Epithelial cell of esophagus (primary cell): ENCODE data around the gene PHKA1.
"Not testable (repeated sequence)": the region's sequence is repeated elsewhere in the genome, so short reads cannot be mapped to it uniquely, and the experiment has no call there.

Source experiments
- DNase-seq: peaks from one replicate; pipeline ENCODE4 v3.0.0; 2010; ENCODE audit warnings: low read depth
- H3K4me3 ChIP-seq: 2 replicates; pipeline ENCODE4 v1.5.1; 2011; ENCODE audit warnings: mild to moderate bottlenecking, low read length, control low read depth
- CTCF ChIP-seq: IDR thresholded peaks from 2 replicates; pipeline ENCODE4 v1.5.1; 2011; ENCODE audit warnings: low read depth, mild to moderate bottlenecking, low read length, control low read depth, inconsistent platforms; ENCODE audit not compliant: insufficient read depth; ENCODE audit errors: missing control alignments

The PHKA1 gene

GRCh38 chrX:72569786-72570185 is 144.3 kb downstream of the PHKA1 start:
- TF ChIP-seq CTCF = peak; percentile 23
- DNase-seq = peak; percentile 77
- no peak overlapping the region for H3K4me3 ChIP-seq

- DNase-seq = no peak
- no peak for TF ChIP-seq CTCF
- H3K4me3 ChIP-seq = no peak overlapping the region
Observed at GRCh38 chrX:72568406-72569092, 145.6 kb downstream of the PHKA1 start.

GRCh38 chrX:72566448-72566847 is 147.7 kb downstream of the PHKA1 start:
- no peak overlapping the region for H3K4me3 ChIP-seq
- TF ChIP-seq CTCF = no peak
- DNase-seq = no peak

GRCh38 chrX:72559655-72560054 is 154.5 kb downstream of the PHKA1 start:
- not testable (repeated sequence) for DNase-seq, H3K4me3 ChIP-seq

GRCh38 chrX:72554448-72555140 is 159.5 kb downstream of the PHKA1 start:
- peak; percentile 82 for DNase-seq

GRCh38 chrX:72552443-72552842 is 161.7 kb downstream of the PHKA1 start:
- not testable (repeated sequence) for DNase-seq, H3K4me3 ChIP-seq

More at GRCh38 chrX:72554448-72555140, 159.5 kb downstream of the PHKA1 start:
- TF ChIP-seq CTCF = no peak
- H3K4me3 ChIP-seq = no peak overlapping the region

GRCh38 chrX:72545990-72546389 is 168.1 kb downstream of the PHKA1 start:
- no peak overlapping the region for H3K4me3 ChIP-seq
- peak; percentile 14 for TF ChIP-seq CTCF
- no peak for DNase-seq

- no peak for TF ChIP-seq CTCF
- DNase-seq = peak; percentile 8
- H3K4me3 ChIP-seq = no peak overlapping the region
Observed at GRCh38 chrX:72540318-72540717, 173.8 kb downstream of the PHKA1 start.
